NCI-H2227 (cell line): ENCODE data around the gene ZNF175.

Experiments used
- DNase-seq: peaks from one replicate; lab custom pipeline; 2025; ENCODE audit not compliant: unreplicated experiment; lab: John Stamatoyannopoulos, UW

Gene ZNF175

GRCh38 chr19:51587264-51588191 is 16.4 kb downstream of the ZNF175 start:
- no peak for DNase-seq

- DNase-seq, result no peak
Measured at GRCh38 chr19:51589511-51589910, 18.4 kb downstream of the ZNF175 start.

GRCh38 chr19:51590441-51590840 is 19.4 kb downstream of the ZNF175 start:
- no peak for DNase-seq

- no peak for DNase-seq
Measured at GRCh38 chr19:51592521-51592920, 21.4 kb downstream of the ZNF175 start.

GRCh38 chr19:51593138-51593890 is 22.2 kb downstream of the ZNF175 start:
- DNase-seq, result no peak

- peak; percentile 96 for DNase-seq
Measured at GRCh38 chr19:51593969-51594773, 23.1 kb downstream of the ZNF175 start.

- DNase-seq, result no peak
Measured at GRCh38 chr19:51594774-51595109, 23.7 kb downstream of the ZNF175 start.

GRCh38 chr19:51595190-51596175 is 24.4 kb downstream of the ZNF175 start:
- DNase-seq, result no peak

- DNase-seq, result no peak
Measured at GRCh38 chr19:51598159-51598915, 27.3 kb downstream of the ZNF175 start.

- no peak for DNase-seq
Measured at GRCh38 chr19:51599084-51599483, 28.0 kb downstream of the ZNF175 start.

- DNase-seq, result no peak
Measured at GRCh38 chr19:51600940-51601580, 30.0 kb downstream of the ZNF175 start.

- no peak for DNase-seq
Measured at GRCh38 chr19:51602189-51602854, 31.2 kb downstream of the ZNF175 start.

GRCh38 chr19:51607077-51607476 is 36.0 kb downstream of the ZNF175 start:
- DNase-seq, result no peak

- DNase-seq, result no peak
Measured at GRCh38 chr19:51607920-51608562, 37.0 kb downstream of the ZNF175 start.

GRCh38 chr19:51610576-51610975 is 39.5 kb downstream of the ZNF175 start:
- no peak for DNase-seq

- no peak for DNase-seq
Measured at GRCh38 chr19:51614789-51615188, 43.7 kb downstream of the ZNF175 start.

GRCh38 chr19:51615991-51616390 is 44.9 kb downstream of the ZNF175 start:
- DNase-seq, result no peak

GRCh38 chr19:51621178-51621577 is 50.1 kb downstream of the ZNF175 start:
- no peak for DNase-seq
